Epidermal melanocyte (primary cell): ENCODE measurements around the gene CACNA1H.

Experiments
- DNase-seq: peaks from one replicate; pipeline ENCODE4 v3.0.0; 2011; ENCODE audit warnings: low spot score; ENCODE audit not compliant: insufficient read length

CACNA1H gene

GRCh38 chr16:1211451-1212268, 58.8 kb downstream of the CACNA1H start:
- DNase-seq = no peak

- DNase-seq = no peak
Observed at GRCh38 chr16:1212616-1213194, 59.8 kb downstream of the CACNA1H start.

- no peak for DNase-seq
Observed at GRCh38 chr16:1213231-1213630, 60.3 kb downstream of the CACNA1H start.

- DNase-seq = no peak
Observed at GRCh38 chr16:1213796-1214372, 61.0 kb downstream of the CACNA1H start.

GRCh38 chr16:1214719-1215118, 61.8 kb downstream of the CACNA1H start:
- DNase-seq = no peak

GRCh38 chr16:1215574-1216295, 62.8 kb downstream of the CACNA1H start:
- no peak for DNase-seq

GRCh38 chr16:1216296-1216619, 63.4 kb downstream of the CACNA1H start:
- DNase-seq = no peak

- DNase-seq = no peak
Observed at GRCh38 chr16:1216681-1217400, 63.9 kb downstream of the CACNA1H start.

GRCh38 chr16:1217526-1217925, 64.6 kb downstream of the CACNA1H start:
- no peak for DNase-seq

- DNase-seq = no peak
Observed at GRCh38 chr16:1218061-1218929, 65.4 kb downstream of the CACNA1H start.

GRCh38 chr16:1218930-1219611, 66.2 kb downstream of the CACNA1H start:
- no peak for DNase-seq

- no peak for DNase-seq
Observed at GRCh38 chr16:1220098-1220728, 67.3 kb downstream of the CACNA1H start.

- DNase-seq = no peak
Observed at GRCh38 chr16:1220841-1221627, 68.1 kb downstream of the CACNA1H start.

- DNase-seq = no peak
Observed at GRCh38 chr16:1221628-1222552, 69.0 kb downstream of the CACNA1H start.

GRCh38 chr16:1222553-1223354, 69.8 kb downstream of the CACNA1H start:
- no peak for DNase-seq

GRCh38 chr16:1223355-1224214, 70.7 kb downstream of the CACNA1H start:
- DNase-seq = no peak
